Sigmoid colon (tissue), 7 donors: ENCODE measurements around the gene ABHD17C. TPM values are rescaled to one million over a fixed set of nuclear protein-coding genes. Genes with fewer than 3 reads are reported as not detected.

Source experiments
- DNase-seq: peaks from one replicate; pipeline ENCODE4 v3.0.0-alpha.2; 2019
- H3K27ac ChIP-seq, 4 donors: fragments of 200-600 bp; sonication (generic); one replicate each; pipeline ENCODE4 v1.5.1; 2016 to 2019; ENCODE audit warnings: mild to moderate bottlenecking in 1 of 4
- H3K27me3 ChIP-seq, 3 donors: fragments of 200-600 bp; sonication (generic); one replicate each; pipeline ENCODE4 v1.5.1; 2019; ENCODE audit warnings: mild to moderate bottlenecking in 1 of 3
- H3K36me3 ChIP-seq, 4 donors: fragments of 200-600 bp; sonication (generic); one replicate each; pipeline ENCODE4 v1.5.1; 2016 to 2019
- H3K4me1 ChIP-seq, 4 donors: fragments of 200-600 bp; sonication (generic); one replicate each; pipeline ENCODE4 v1.5.1; 2017 to 2019
- H3K4me3 ChIP-seq, 4 donors: fragments of 200-600 bp; sonication (generic); one replicate each; pipeline ENCODE4 v1.5.1; 2017 to 2019; ENCODE audit warnings: mild to moderate bottlenecking in 2 of 4, moderate library complexity in 1 of 4
- H3K9me3 ChIP-seq, 4 donors: fragments of 200-600 bp in 3 of 4; sonication (generic) in 3 of 4; one replicate each; pipeline versions ENCODE4 v1.5.1 to v1.6.1; 2013 to 2019
- CTCF ChIP-seq, 4 experiments: fragments of 450-650 bp in 3 of 4; fragments of 200-600 bp in 1 of 4; IDR thresholded peaks; one replicate each; pipeline ENCODE4 v1.5.1; 2016 to 2019; ENCODE audit warnings: antibody characterized with exemption in 4 of 4, mild to moderate bottlenecking in 3 of 4, moderate library complexity in 2 of 4
- EP300 ChIP-seq, 4 donors: sonication (generic); formaldehyde crosslinking; IDR thresholded peaks; one replicate each; pipeline ENCODE4 v1.6.1; 2017; ENCODE audit warnings: antibody characterized with exemption in 4 of 4
- POLR2A ChIP-seq, 2 donors: fragments of 450-650 bp; IDR thresholded peaks; one replicate each; pipeline ENCODE4 v1.6.1; 2016; ENCODE audit warnings: antibody characterized with exemption in 2 of 2, mild to moderate bottlenecking in 2 of 2, moderate library complexity in 2 of 2
- POLR2AphosphoS5 ChIP-seq, 4 donors: sonication (generic); formaldehyde crosslinking; IDR thresholded peaks; one replicate each; pipeline ENCODE4 v1.6.1; 2017; ENCODE audit warnings: antibody characterized with exemption in 4 of 4
- WGBS, 2 donors: extraction: QIAGEN DNeasy Blood & Tissue Kit; methylation state at CpG; one replicate each; pipeline ENCODE4 v1.1.7; 2013; 5-methylcytosine and 5-hydroxymethylcytosine counted together
- intact Hi-C: fragments of 100-400 bp; cut with DNase I; formaldehyde crosslinking; loops from one replicate; pipeline ENCODE4 v1.15.1; 2023
- polyA plus RNA-seq, 3 donors: library from polyadenylated mRNA; stranded (reverse); fragments of 200-250 nt; gene quantifications; one replicate each; pipeline ENCODE4 v1.2.3, GENCODE V29; 2013
- total RNA-seq, 4 donors: library from RNA; depleted of rRNA; stranded (reverse); fragments of >200 nt; gene quantifications; one replicate each; pipeline ENCODE4 v1.1.0, GENCODE V29; 2016
- donor health status: healthy with polysubstance abuse.
- donor health status: Bipolar disorder and iron deficiency.
- donor health status: healthy.

ABHD17C gene
- total and polyA plus RNA-seq, 7 donors = 2.0 to 174 (median 4.2) TPM

DNA sequence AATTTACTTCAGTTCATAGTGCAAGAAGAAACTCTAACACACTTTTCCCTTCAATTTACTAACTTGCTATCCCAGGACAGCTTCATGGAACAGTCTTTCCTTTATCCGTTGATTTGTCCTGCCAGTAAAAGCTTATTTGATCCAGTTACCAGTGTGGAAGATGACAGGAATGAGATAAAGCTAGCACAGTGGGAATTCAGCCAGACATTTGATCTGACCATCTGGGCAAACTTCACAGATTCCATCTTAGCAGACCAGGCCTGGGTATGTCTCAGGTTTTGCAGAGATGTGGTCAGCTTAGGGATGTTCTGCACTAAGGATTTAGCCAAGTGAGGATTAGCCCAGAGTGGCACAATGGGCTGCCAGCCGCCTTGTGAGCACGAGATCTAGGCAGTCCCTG is 103.8 kb downstream of the ABHD17C start:
- H3K36me3 ChIP-seq = no peaks in the 10 kb centered on the region

GRCh38 chr15:80800067-80800466 is 105.0 kb downstream of the ABHD17C start:
- intact Hi-C loops = no loop called here
- no peaks in the 10 kb centered on the region for H3K27me3 ChIP-seq
- 70 to 73% methylated on average over 5 of the region's 5 CpGs for WGBS, 2 donors

More for the DNA sequence above, 103.8 kb downstream of the ABHD17C start:
- Histone ChIP-seq H3K4me1 (no peaks in the 10 kb centered on the region), H3K27me3 (no peaks in the 10 kb centered on the region), H3K4me3 (no peak overlapping the region), H3K9me3 (no peaks in the 10 kb centered on the region), H3K27ac (no peak overlapping the region)
- 91 to 94% methylated on average over 3 of the region's 3 CpGs for WGBS, 2 donors
- TF ChIP-seq CTCF (IDR thresholded peaks at IDR 0.05) = no peak
- no peak for TF ChIP-seq EP300 (IDR thresholded peaks at IDR 0.05)
- intact Hi-C loops = no loop called here
- DNase-seq = no peak

GRCh38 chr15:80801891-80802680 is 107.0 kb downstream of the ABHD17C start:
- Histone ChIP-seq H3K9me3 (no peaks in the 10 kb centered on the region), H3K36me3 (no peaks in the 10 kb centered on the region), H3K4me3 (no peak overlapping the region), H3K27ac (no peak overlapping the region), H3K27me3 (no peaks in the 10 kb centered on the region), H3K4me1 (no peaks in the 10 kb centered on the region)
- no peak for DNase-seq
- WGBS, 2 donors = 32 to 68% methylated on average over 10 of the region's 10 CpGs
- no peak for TF ChIP-seq EP300 (IDR thresholded peaks at IDR 0.05)
- TF ChIP-seq POLR2A (IDR thresholded peaks at IDR 0.05) = no peak
- TF ChIP-seq POLR2AphosphoS5 (IDR thresholded peaks at IDR 0.05) = no peak
- TF ChIP-seq CTCF (IDR thresholded peaks at IDR 0.05) = no peak
- intact Hi-C loops = no loop called here

More at GRCh38 chr15:80800067-80800466, 105.0 kb downstream of the ABHD17C start:
- DNase-seq = no peak
- Histone ChIP-seq H3K9me3 (no peaks in the 10 kb centered on the region), H3K4me3 (no peak overlapping the region), H3K36me3 (no peaks in the 10 kb centered on the region), H3K4me1 (no peaks in the 10 kb centered on the region), H3K27ac (no peak overlapping the region)
- TF ChIP-seq EP300 (IDR thresholded peaks at IDR 0.05) (no peak), POLR2AphosphoS5 (IDR thresholded peaks at IDR 0.05) (no peak), POLR2A (IDR thresholded peaks at IDR 0.05) (no peak), CTCF (IDR thresholded peaks at IDR 0.05) (no peak)

DNA sequence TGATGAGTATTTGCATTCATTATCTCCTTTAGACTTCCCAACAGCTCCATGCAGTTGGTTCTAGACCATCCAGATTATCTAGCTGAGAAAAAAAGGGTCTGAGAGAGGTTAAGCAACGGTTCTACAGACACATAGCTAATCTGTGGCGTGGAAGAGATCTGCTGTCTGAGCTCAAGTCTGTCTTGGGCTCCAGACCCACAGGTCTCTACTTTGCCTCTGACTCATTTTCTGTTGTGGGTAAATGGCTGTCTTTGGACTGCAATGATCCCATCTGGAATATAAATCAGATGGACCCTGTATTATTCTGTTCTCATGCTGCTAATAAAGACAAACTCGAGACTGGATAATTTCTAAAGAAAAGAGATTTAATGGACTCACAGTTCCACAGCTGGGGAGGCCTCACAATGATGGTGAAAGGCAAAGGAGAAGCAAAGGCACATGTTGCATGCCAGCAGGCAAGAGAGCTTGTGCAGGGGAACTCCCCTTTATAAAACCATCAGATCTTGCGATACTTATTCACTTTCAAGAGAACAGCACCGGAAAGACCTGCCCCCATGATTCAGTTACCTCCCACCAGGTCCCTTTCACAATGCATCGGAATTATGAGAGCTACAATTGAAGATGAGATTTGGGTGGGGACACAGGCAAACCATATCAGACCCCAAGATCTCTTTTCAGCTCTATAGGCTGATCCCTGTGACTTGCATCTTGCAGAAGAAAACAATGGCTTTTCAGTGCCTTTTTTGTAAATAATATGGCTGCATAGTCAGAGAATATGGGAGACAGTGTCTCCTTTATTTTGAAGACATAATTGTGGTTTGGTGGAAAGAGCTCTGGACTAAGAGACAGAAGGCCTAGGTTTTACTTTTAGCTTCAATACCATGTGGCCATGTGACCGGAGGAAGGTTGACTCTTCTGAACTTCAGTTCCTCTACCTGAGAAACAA is 108.7 kb downstream of the ABHD17C start:
- WGBS, 2 donors = 92 to 94% methylated on average over 7 of the region's 7 CpGs
- intact Hi-C loops = no loop called here
- no peak overlapping the region for H3K27ac ChIP-seq
- H3K9me3 ChIP-seq = no peaks in the 10 kb centered on the region
- no peak for DNase-seq
- no peak overlapping the region for H3K4me3 ChIP-seq
- H3K4me1 ChIP-seq = no peaks in the 10 kb centered on the region
- TF ChIP-seq EP300 (IDR thresholded peaks at IDR 0.05) (no peak), POLR2AphosphoS5 (IDR thresholded peaks at IDR 0.05) (no peak), CTCF (IDR thresholded peaks at IDR 0.05) (no peak), POLR2A (IDR thresholded peaks at IDR 0.05) (no peak)
- no peaks in the 10 kb centered on the region for H3K36me3 ChIP-seq
- H3K27me3 ChIP-seq = no peaks in the 10 kb centered on the region
